ENCODE measurements around the gene SVOP.

DNA sequence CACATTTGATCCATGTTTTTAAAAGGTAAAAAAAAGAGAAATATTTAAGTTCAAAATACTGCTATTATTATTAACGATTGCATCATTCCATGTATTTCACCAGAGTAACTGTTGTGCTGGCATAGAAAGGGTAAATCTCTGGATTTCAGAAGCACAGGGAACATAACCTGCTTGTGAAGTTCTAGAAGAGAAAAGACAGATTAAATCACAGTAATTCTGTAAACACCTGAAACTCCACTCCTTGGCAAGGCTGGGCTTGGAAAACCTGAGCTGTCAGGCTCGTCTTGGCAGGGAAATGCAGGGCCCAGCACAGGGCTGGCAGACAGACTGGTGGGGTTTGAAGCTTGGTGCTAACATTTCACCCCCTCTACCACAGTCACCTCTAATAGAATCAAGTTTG lies 35.1 kb downstream of the SVOP start:
- TF ChIP-seq, protein P1, sequence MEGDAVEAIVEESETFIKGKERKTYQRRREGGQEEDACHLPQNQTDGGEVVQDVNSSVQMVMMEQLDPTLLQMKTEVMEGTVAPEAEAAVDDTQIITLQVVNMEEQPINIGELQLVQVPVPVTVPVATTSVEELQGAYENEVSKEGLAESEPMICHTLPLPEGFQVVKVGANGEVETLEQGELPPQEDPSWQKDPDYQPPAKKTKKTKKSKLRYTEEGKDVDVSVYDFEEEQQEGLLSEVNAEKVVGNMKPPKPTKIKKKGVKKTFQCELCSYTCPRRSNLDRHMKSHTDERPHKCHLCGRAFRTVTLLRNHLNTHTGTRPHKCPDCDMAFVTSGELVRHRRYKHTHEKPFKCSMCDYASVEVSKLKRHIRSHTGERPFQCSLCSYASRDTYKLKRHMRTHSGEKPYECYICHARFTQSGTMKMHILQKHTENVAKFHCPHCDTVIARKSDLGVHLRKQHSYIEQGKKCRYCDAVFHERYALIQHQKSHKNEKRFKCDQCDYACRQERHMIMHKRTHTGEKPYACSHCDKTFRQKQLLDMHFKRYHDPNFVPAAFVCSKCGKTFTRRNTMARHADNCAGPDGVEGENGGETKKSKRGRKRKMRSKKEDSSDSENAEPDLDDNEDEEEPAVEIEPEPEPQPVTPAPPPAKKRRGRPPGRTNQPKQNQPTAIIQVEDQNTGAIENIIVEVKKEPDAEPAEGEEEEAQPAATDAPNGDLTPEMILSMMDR (IDR thresholded peaks at IDR 0.05; ENCODE audit: insufficient read depth, low read length, poor library complexity, severe bottlenecking), result no peak
- no peak for TF ChIP-seq EZH2phosphoT487 (conservative IDR thresholded peaks at IDR 0.05; ENCODE audit: low read length)

Data from SU-DHL-6 (cell line).